Muscle of leg (tissue), 11 donors: Measurements from ENCODE around the gene PNKD. TPM values are rescaled to one million over a fixed set of nuclear protein-coding genes. Genes with fewer than 3 reads are reported as not detected.
"Not testable (repeated sequence)": the region's sequence is repeated elsewhere in the genome, so short reads cannot be mapped to it uniquely, and the experiment has no call there.

Experiments
- DNase-seq: peaks from one replicate; pipeline ENCODE4 v3.0.0; 2013
- H3K27ac ChIP-seq: one replicate; pipeline ENCODE4 v1.5.1; 2013; ENCODE audit warnings: mild to moderate bottlenecking, low read length, control low read depth
- H3K27me3 ChIP-seq: one replicate; pipeline ENCODE4 v1.6.1; 2013; ENCODE audit warnings: low read length; ENCODE audit not compliant: control insufficient read depth, insufficient read depth
- H3K36me3 ChIP-seq: one replicate; pipeline ENCODE4 v1.6.1; 2013; ENCODE audit warnings: low read length; ENCODE audit not compliant: control insufficient read depth, insufficient read depth
- H3K4me1 ChIP-seq: one replicate; pipeline ENCODE4 v1.6.1; 2013; ENCODE audit warnings: low read length; ENCODE audit not compliant: control insufficient read depth, insufficient read depth
- H3K4me3 ChIP-seq: one replicate; pipeline ENCODE4 v1.5.1; 2013; ENCODE audit warnings: low read length, control low read depth
- H3K9me3 ChIP-seq: replicated peaks from 2 replicates; pipeline ENCODE4 v1.6.1; 2013; ENCODE audit warnings: low read depth, low read length; ENCODE audit not compliant: control insufficient read depth
- WGBS: methylation state at CpG from one replicate; pipeline ENCODE4 v1.1.5; 2013; ENCODE audit warnings: missing lambda C conversion rate; ENCODE audit not compliant: insufficient coverage; 5-methylcytosine and 5-hydroxymethylcytosine counted together
- polyA plus RNA-seq, 8 donors: library from polyadenylated mRNA; unstranded; fragments of 120-200 nt; gene quantifications; one replicate each; pipeline versions ENCODE4 v1.2.1 to v1.2.3, GENCODE V29; 2013; ENCODE audit warnings: inconsistent platforms in 1 of 8, low replicate concordance in 1 of 8; ENCODE audit not compliant: insufficient read length in 8 of 8, insufficient read depth in 1 of 8
- total RNA-seq: library from RNA; stranded (reverse); fragments of 120-200 nt; gene quantifications from one replicate; pipeline ENCODE4 v1.2.4, GENCODE V29; 2013

The PNKD gene
- total and polyA plus RNA-seq, 9 donors, result 46.4 to 61.8 (median 50.7) TPM

- no peaks in the 10 kb centered on the region for H3K36me3 ChIP-seq
- no peak for DNase-seq
- H3K27me3 ChIP-seq, result no peaks in the 10 kb centered on the region
- no peak overlapping the region for H3K4me3 ChIP-seq
- peaks cover 2% of the 10 kb centered on the region for H3K4me1 ChIP-seq
- 100% methylated on average over 1 of the region's 5 CpGs for WGBS
- H3K9me3 ChIP-seq, result no peaks in the 10 kb centered on the region
- no peak overlapping the region for H3K27ac ChIP-seq
Measured at GRCh38 chr2:218305383-218305782, 35.1 kb downstream of the PNKD start.

GRCh38 chr2:218306184-218306920 lies 36.0 kb downstream of the PNKD start:
- Histone ChIP-seq H3K4me1 (peaks cover 5% of the 10 kb centered on the region), H3K9me3 (no peaks in the 10 kb centered on the region), H3K36me3 (no peaks in the 10 kb centered on the region), H3K27me3 (no peaks in the 10 kb centered on the region), H3K27ac (no peak overlapping the region), H3K4me3 (no peak overlapping the region)
- DNase-seq, result no peak
- 81% methylated on average over 5 of the region's 9 CpGs for WGBS

- no peak overlapping the region for H3K4me3 ChIP-seq
- WGBS, result 81% methylated on average over 3 of the region's 6 CpGs
- no peaks in the 10 kb centered on the region for H3K27me3 ChIP-seq
- DNase-seq, result no peak
- no peaks in the 10 kb centered on the region for H3K36me3 ChIP-seq
- H3K4me1 ChIP-seq, result peaks cover 5% of the 10 kb centered on the region
- H3K9me3 ChIP-seq, result no peaks in the 10 kb centered on the region
- no peak overlapping the region for H3K27ac ChIP-seq
Measured at GRCh38 chr2:218307415-218308090, 37.2 kb downstream of the PNKD start.

- Histone ChIP-seq H3K9me3 (no peaks in the 10 kb centered on the region), H3K4me3 (no peak overlapping the region), H3K4me1 (peaks cover 5% of the 10 kb centered on the region), H3K27ac (no peak overlapping the region), H3K27me3 (no peaks in the 10 kb centered on the region), H3K36me3 (no peaks in the 10 kb centered on the region)
- no CpG with 5 or more reads among the region's 11 CpGs for WGBS
- DNase-seq, result no peak
Measured at GRCh38 chr2:218310853-218311540, 40.7 kb downstream of the PNKD start.

GRCh38 chr2:218311541-218312266 lies 41.4 kb downstream of the PNKD start:
- H3K27me3 ChIP-seq, DNase-seq, H3K9me3 ChIP-seq, H3K27ac ChIP-seq, H3K4me3 ChIP-seq, H3K36me3 ChIP-seq, H3K4me1 ChIP-seq: not testable (repeated sequence)
- WGBS, result no CpG with 5 or more reads among the region's 11 CpGs

GRCh38 chr2:218312267-218312756 lies 42.0 kb downstream of the PNKD start:
- Histone ChIP-seq H3K27ac (no peak overlapping the region), H3K36me3 (no peaks in the 10 kb centered on the region), H3K4me3 (no peak overlapping the region), H3K9me3 (no peaks in the 10 kb centered on the region), H3K27me3 (no peaks in the 10 kb centered on the region), H3K4me1 (peaks cover 5% of the 10 kb centered on the region)
- no CpG with 5 or more reads among the region's 2 CpGs for whole genome bisulfite sequencing
- no peak for DNase-seq

GRCh38 chr2:218313356-218313755 lies 43.0 kb downstream of the PNKD start:
- WGBS, result no CpG with 5 or more reads among the region's 1 CpG
- no peak overlapping the region for H3K4me3 ChIP-seq
- H3K36me3 ChIP-seq, result no peaks in the 10 kb centered on the region
- no peaks in the 10 kb centered on the region for H3K9me3 ChIP-seq
- H3K27ac ChIP-seq, result no peak overlapping the region
- no peak for DNase-seq
- no peaks in the 10 kb centered on the region for H3K27me3 ChIP-seq
- peaks cover 5% of the 10 kb centered on the region for H3K4me1 ChIP-seq

- H3K27ac ChIP-seq, H3K36me3 ChIP-seq, H3K27me3 ChIP-seq, H3K9me3 ChIP-seq, H3K4me3 ChIP-seq, DNase-seq, H3K4me1 ChIP-seq: not testable (repeated sequence)
- WGBS, result 83% methylated on average over 4 of the region's 4 CpGs
Measured at GRCh38 chr2:218314764-218315163, 44.4 kb downstream of the PNKD start.

GRCh38 chr2:218315397-218315796 lies 45.1 kb downstream of the PNKD start:
- no CpG with 5 or more reads among the region's 8 CpGs for WGBS
- Histone ChIP-seq H3K4me3 (no peak overlapping the region), H3K27ac (no peak overlapping the region), H3K27me3 (no peaks in the 10 kb centered on the region), H3K36me3 (no peaks in the 10 kb centered on the region), H3K9me3 (no peaks in the 10 kb centered on the region), H3K4me1 (peaks cover 5% of the 10 kb centered on the region)
- no peak for DNase-seq

- DNase-seq, result no peak
- no peaks in the 10 kb centered on the region for H3K36me3 ChIP-seq
- peaks cover 2% of the 10 kb centered on the region for H3K4me1 ChIP-seq
- H3K9me3 ChIP-seq, result no peaks in the 10 kb centered on the region
- no CpG with 5 or more reads among the region's 1 CpG for WGBS
- no peaks in the 10 kb centered on the region for H3K27me3 ChIP-seq
- H3K27ac ChIP-seq, result no peak overlapping the region
- H3K4me3 ChIP-seq, result no peak overlapping the region
Measured at GRCh38 chr2:218317303-218317630, 46.9 kb downstream of the PNKD start.
